GM23338 (cell line): ENCODE measurements around the gene IQGAP1.
A peak's percentile ranks its signal among the peaks of the same experiment; 100 is the strongest.

Experiments used
- CREB1 ChIP-seq: fragments of 250-450 bp; sonication (Bioruptor Pico); IDR thresholded peaks from 2 replicates; pipeline ENCODE4 v1.5.0; 2020; ENCODE audit warnings: low read depth, mild to moderate bottlenecking, moderate library complexity
- CTCF ChIP-seq, 2 experiments: fragments of 200-600 bp in 1 of 2; sonication (generic) in 1 of 2; conservative IDR thresholded peaks; 2 replicates each; pipeline versions ENCODE4 v1.5.1 to v1.6.1; 2016 to 2017; ENCODE audit warnings: antibody characterized with exemption in 2 of 2, low read depth in 2 of 2, mild to moderate bottlenecking in 2 of 2, moderate library complexity in 1 of 2
- EZH2phosphoT487 ChIP-seq: fragments of 200-600 bp; sonication (generic); IDR thresholded peaks from one replicate; pipeline ENCODE4 v1.8.1; 2018; ENCODE audit warnings: antibody characterized with exemption; ENCODE audit not compliant: unreplicated experiment
- STAT1 ChIP-seq: IDR thresholded peaks from one replicate; pipeline ENCODE4 v1.6.1; 2016; ENCODE audit warnings: antibody characterized with exemption; ENCODE audit not compliant: unreplicated experiment
- ZNF462 ChIP-seq: fragments of 250-450 bp; sonication (Bioruptor Pico); IDR thresholded peaks from 2 replicates; pipeline ENCODE4 v1.5.0; 2020; ENCODE audit warnings: mild to moderate bottlenecking, moderate library complexity
- TF ChIP-seq, protein P1 (sequence below): IDR thresholded peaks from one replicate; pipeline ENCODE4 v1.6.1; 2018; ENCODE audit warnings: antibody characterized with exemption; ENCODE audit not compliant: unreplicated experiment

GRCh38 chr15:90349821-90350220, 38.2 kb upstream of the IQGAP1 start:
- peak in 1 of 2 experiments; percentile 25; a peak in 3 of 4 replicates for TF ChIP-seq CTCF (conservative IDR thresholded peaks at IDR 0.05; ENCODE audit: low read depth in 2 of 2)
- TF ChIP-seq, protein P1, sequence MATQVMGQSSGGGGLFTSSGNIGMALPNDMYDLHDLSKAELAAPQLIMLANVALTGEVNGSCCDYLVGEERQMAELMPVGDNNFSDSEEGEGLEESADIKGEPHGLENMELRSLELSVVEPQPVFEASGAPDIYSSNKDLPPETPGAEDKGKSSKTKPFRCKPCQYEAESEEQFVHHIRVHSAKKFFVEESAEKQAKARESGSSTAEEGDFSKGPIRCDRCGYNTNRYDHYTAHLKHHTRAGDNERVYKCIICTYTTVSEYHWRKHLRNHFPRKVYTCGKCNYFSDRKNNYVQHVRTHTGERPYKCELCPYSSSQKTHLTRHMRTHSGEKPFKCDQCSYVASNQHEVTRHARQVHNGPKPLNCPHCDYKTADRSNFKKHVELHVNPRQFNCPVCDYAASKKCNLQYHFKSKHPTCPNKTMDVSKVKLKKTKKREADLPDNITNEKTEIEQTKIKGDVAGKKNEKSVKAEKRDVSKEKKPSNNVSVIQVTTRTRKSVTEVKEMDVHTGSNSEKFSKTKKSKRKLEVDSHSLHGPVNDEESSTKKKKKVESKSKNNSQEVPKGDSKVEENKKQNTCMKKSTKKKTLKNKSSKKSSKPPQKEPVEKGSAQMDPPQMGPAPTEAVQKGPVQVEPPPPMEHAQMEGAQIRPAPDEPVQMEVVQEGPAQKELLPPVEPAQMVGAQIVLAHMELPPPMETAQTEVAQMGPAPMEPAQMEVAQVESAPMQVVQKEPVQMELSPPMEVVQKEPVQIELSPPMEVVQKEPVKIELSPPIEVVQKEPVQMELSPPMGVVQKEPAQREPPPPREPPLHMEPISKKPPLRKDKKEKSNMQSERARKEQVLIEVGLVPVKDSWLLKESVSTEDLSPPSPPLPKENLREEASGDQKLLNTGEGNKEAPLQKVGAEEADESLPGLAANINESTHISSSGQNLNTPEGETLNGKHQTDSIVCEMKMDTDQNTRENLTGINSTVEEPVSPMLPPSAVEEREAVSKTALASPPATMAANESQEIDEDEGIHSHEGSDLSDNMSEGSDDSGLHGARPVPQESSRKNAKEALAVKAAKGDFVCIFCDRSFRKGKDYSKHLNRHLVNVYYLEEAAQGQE: no peak
- TF ChIP-seq EZH2phosphoT487: no peak
- TF ChIP-seq STAT1: no peak
- no peak for TF ChIP-seq ZNF462
- TF ChIP-seq CREB1 (CRISPR knock-in tag): no peak
